Mesenchymal stem cell (in vitro differentiated cells and primary cell): ENCODE results near the gene SLC9A9.

Source experiments
- DNase-seq: peaks from one replicate; pipeline ENCODE4 v3.0.0-alpha.2; 2013
- H2AFZ ChIP-seq: one replicate; pipeline ENCODE4 v1.6.1; 2013; ENCODE audit warnings: low read depth, mild to moderate bottlenecking, control low read depth, inconsistent platforms, low read length, moderate library complexity
- H2AK5ac ChIP-seq: 2 replicates; pipeline ENCODE4 v1.6.1; 2013; ENCODE audit warnings: low read length, moderate library complexity, mild to moderate bottlenecking, inconsistent platforms; ENCODE audit not compliant: severe bottlenecking
- H2BK120ac ChIP-seq: one replicate; pipeline ENCODE4 v1.6.1; 2013; ENCODE audit warnings: low read depth, mild to moderate bottlenecking, inconsistent platforms, low read length, moderate library complexity
- H2BK12ac ChIP-seq, 2 experiments: one replicate each; pipeline ENCODE4 v1.6.1; 2013; ENCODE audit warnings: inconsistent platforms in 2 of 2, low read length in 2 of 2, mild to moderate bottlenecking in 2 of 2, moderate library complexity in 2 of 2, control low read depth in 1 of 2
- H2BK15ac ChIP-seq: one replicate; pipeline ENCODE4 v1.6.1; 2013; ENCODE audit warnings: mild to moderate bottlenecking, low read depth, inconsistent platforms; ENCODE audit not compliant: poor library complexity, severe bottlenecking
- H2BK5ac ChIP-seq: 2 replicates; pipeline ENCODE4 v1.6.1; 2013; ENCODE audit warnings: low read depth, mild to moderate bottlenecking, low read length, control low read depth, inconsistent platforms; ENCODE audit not compliant: poor library complexity, severe bottlenecking
- H3K14ac ChIP-seq, 2 experiments: one replicate each; pipeline ENCODE4 v1.6.1; 2013; ENCODE audit warnings: inconsistent platforms in 2 of 2, low read length in 2 of 2, control low read depth in 1 of 2, mild to moderate bottlenecking in 1 of 2, moderate library complexity in 1 of 2
- H3K18ac ChIP-seq, 2 experiments: one replicate each; pipeline ENCODE4 v1.6.1; 2013; ENCODE audit warnings: inconsistent platforms in 2 of 2, low read length in 2 of 2, control low read depth in 1 of 2, low read depth in 1 of 2, mild to moderate bottlenecking in 1 of 2
- H3K23ac ChIP-seq, 2 experiments: one replicate each; pipeline ENCODE4 v1.6.1; 2013; ENCODE audit warnings: inconsistent platforms in 2 of 2, low read length in 2 of 2, mild to moderate bottlenecking in 2 of 2, moderate library complexity in 2 of 2, control low read depth in 1 of 2
- H3K27ac ChIP-seq: 2 replicates; pipeline ENCODE4 v1.5.1; 2013; ENCODE audit warnings: mild to moderate bottlenecking, moderate library complexity, low read length, control low read depth, inconsistent platforms; ENCODE audit not compliant: poor library complexity, severe bottlenecking
- H3K27me3 ChIP-seq, 2 experiments: 2 replicates each; pipeline versions ENCODE4 v1.6.1 to v1.7.0; 2013; ENCODE audit warnings: low read length in 2 of 2, mild to moderate bottlenecking in 2 of 2, moderate library complexity in 2 of 2, control low read depth in 1 of 2, inconsistent platforms in 1 of 2; ENCODE audit not compliant: control insufficient read depth in 1 of 2, insufficient read depth in 1 of 2
- H3K36me3 ChIP-seq, 2 experiments: 2 replicates each; pipeline versions ENCODE4 v1.6.1 to v1.7.0; 2013; ENCODE audit warnings: low read length in 2 of 2, control low read depth in 1 of 2, inconsistent platforms in 1 of 2, low read depth in 1 of 2, mild to moderate bottlenecking in 1 of 2; ENCODE audit not compliant: insufficient read depth in 2 of 2, control insufficient read depth in 1 of 2
- H3K4ac ChIP-seq, 2 experiments: one replicate each; pipeline ENCODE4 v1.6.1; 2013; ENCODE audit warnings: inconsistent platforms in 2 of 2, low read length in 2 of 2, mild to moderate bottlenecking in 2 of 2, moderate library complexity in 2 of 2, control low read depth in 1 of 2, low read depth in 1 of 2
- H3K4me1 ChIP-seq: 2 replicates; pipeline ENCODE4 v1.6.1; 2013; ENCODE audit warnings: low read depth, low read length, control low read depth; ENCODE audit not compliant: control insufficient read depth, insufficient read depth
- H3K4me2 ChIP-seq: 2 replicates; pipeline ENCODE4 v1.6.1; 2013; ENCODE audit warnings: low read length, mild to moderate bottlenecking, inconsistent platforms; ENCODE audit not compliant: poor library complexity, severe bottlenecking
- H3K4me3 ChIP-seq, 2 experiments: 2 replicates each; pipeline versions ENCODE4 v1.5.1 to v1.7.0; 2013; ENCODE audit warnings: low read length in 2 of 2, mild to moderate bottlenecking in 2 of 2, control low read depth in 1 of 2, low read depth in 1 of 2; ENCODE audit not compliant: insufficient read depth in 1 of 2
- H3K79me1 ChIP-seq: replicated peaks from 2 replicates; pipeline ENCODE4 v1.6.1; 2013; ENCODE audit warnings: mild to moderate bottlenecking, control low read depth, low read length, inconsistent platforms; ENCODE audit not compliant: poor library complexity, severe bottlenecking
- H3K9ac ChIP-seq: 2 replicates; pipeline ENCODE4 v1.7.0; 2013; ENCODE audit warnings: mild to moderate bottlenecking, low read length, moderate library complexity
- H3K9me3 ChIP-seq: 2 replicates; pipeline ENCODE4 v1.7.0; 2013; ENCODE audit warnings: mild to moderate bottlenecking, low read length; ENCODE audit not compliant: control insufficient read depth
- H4K8ac ChIP-seq: one replicate; pipeline ENCODE4 v1.6.1; 2013; ENCODE audit warnings: inconsistent platforms, mild to moderate bottlenecking, low read length, moderate library complexity
- H4K91ac ChIP-seq: one replicate; pipeline ENCODE4 v1.6.1; 2013; ENCODE audit warnings: mild to moderate bottlenecking, low read length, inconsistent platforms
- WGBS: methylation state at CpG from one replicate; pipeline ENCODE4 v1.1.7; 2013; ENCODE audit warnings: mixed read lengths; 5-methylcytosine and 5-hydroxymethylcytosine counted together

Gene SLC9A9

DNA sequence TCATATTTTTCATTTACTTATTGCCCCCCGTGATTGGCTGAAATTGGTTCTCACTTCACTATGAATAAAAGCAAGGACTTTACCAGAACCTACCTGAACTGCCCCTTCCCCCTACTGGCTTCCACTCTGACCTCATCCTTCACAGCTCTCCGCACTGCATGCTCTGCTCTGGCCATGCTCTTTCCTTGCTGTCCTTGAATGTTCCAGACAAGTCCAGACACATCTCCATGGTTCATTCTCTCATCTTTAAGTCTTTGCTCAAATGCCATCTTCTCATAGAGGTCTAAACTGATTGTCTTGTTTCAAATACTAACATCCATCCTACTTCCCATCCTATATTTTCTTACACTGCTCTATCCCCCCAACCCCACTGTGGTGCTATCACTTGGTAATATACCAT, 599.3 kb downstream of the SLC9A9 start:
- H4K91ac ChIP-seq = no peak overlapping the region
- no peak overlapping the region for H2BK120ac ChIP-seq
- H2BK12ac ChIP-seq = no peak overlapping the region
- H3K9ac ChIP-seq = no peak overlapping the region
- H3K4me2 ChIP-seq = no peak overlapping the region
- no peak overlapping the region for H2BK5ac ChIP-seq
- H2BK15ac ChIP-seq = no peak overlapping the region
- H3K79me1 ChIP-seq = no peaks in the 10 kb centered on the region
- H2AFZ ChIP-seq = no peak overlapping the region
- no peak overlapping the region for H3K4me3 ChIP-seq
- no peaks in the 10 kb centered on the region for H3K36me3 ChIP-seq
- H3K27ac ChIP-seq = no peak overlapping the region
- no peak overlapping the region for H4K8ac ChIP-seq
- H3K27me3 ChIP-seq = no peaks in the 10 kb centered on the region
- no peak overlapping the region for H3K23ac ChIP-seq
- H3K18ac ChIP-seq = no peak overlapping the region
- H2AK5ac ChIP-seq = no peak overlapping the region
- H3K4ac ChIP-seq = no peak overlapping the region
- H3K9me3 ChIP-seq = no peaks in the 10 kb centered on the region
- WGBS = 96% methylated on average over 2 of the region's 2 CpGs
- H3K14ac ChIP-seq = no peak overlapping the region
- no peak for DNase-seq
- H3K4me1 ChIP-seq = no peaks in the 10 kb centered on the region

GRCh38 chr3:143247073-143247472, 601.2 kb downstream of the SLC9A9 start:
- H3K4ac ChIP-seq = no peak overlapping the region
- H3K9me3 ChIP-seq = no peaks in the 10 kb centered on the region
- WGBS = 38% methylated on average over 3 of the region's 3 CpGs
- H3K23ac ChIP-seq = no peak overlapping the region
- H4K91ac ChIP-seq = no peak overlapping the region
- no peaks in the 10 kb centered on the region for H3K27me3 ChIP-seq
- H3K9ac ChIP-seq = no peak overlapping the region
- no peak overlapping the region for H2BK5ac ChIP-seq
- no peak overlapping the region for H2BK15ac ChIP-seq
- no peak overlapping the region for H3K4me3 ChIP-seq
- no peak overlapping the region for H2BK120ac ChIP-seq
- no peak overlapping the region for H3K14ac ChIP-seq
- no peak overlapping the region for H2AFZ ChIP-seq
- H3K79me1 ChIP-seq = no peaks in the 10 kb centered on the region
- no peak overlapping the region for H2AK5ac ChIP-seq
- H3K36me3 ChIP-seq = no peaks in the 10 kb centered on the region
- peaks cover 1% of the 10 kb centered on the region for H3K4me1 ChIP-seq
- H4K8ac ChIP-seq = no peak overlapping the region
- no peak overlapping the region for H3K18ac ChIP-seq
- no peak overlapping the region for H3K27ac ChIP-seq
- no peak overlapping the region for H3K4me2 ChIP-seq
- no peak for DNase-seq
- H2BK12ac ChIP-seq = no peak overlapping the region

DNA sequence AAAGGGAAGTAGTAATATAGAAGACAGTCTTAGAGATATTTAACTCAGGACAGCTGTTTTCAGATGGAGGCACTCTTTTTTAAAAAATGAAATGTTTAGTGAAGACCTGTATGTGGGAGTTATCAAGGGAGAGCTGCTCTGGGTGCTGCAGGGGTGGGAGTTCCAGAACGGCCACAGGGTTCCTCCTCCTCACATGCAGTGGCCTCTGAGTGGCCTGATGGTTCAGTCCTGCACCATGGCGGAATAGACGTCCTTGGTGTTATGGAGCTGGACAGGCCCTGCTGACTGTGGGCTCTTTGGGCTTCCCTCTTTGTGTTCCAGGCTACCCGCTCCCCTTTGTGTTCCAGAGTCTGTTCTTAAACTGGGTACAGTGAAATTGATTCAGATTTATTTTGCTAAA, 602.6 kb downstream of the SLC9A9 start:
- Histone ChIP-seq H3K23ac (no peak overlapping the region), H3K14ac (no peak overlapping the region), H2BK5ac (no peak overlapping the region), H2BK12ac (no peak overlapping the region), H4K8ac (no peak overlapping the region), H3K4me1 (peaks cover 1% of the 10 kb centered on the region), H4K91ac (no peak overlapping the region), H2AFZ (no peak overlapping the region), H2BK15ac (no peak overlapping the region), H3K18ac (no peak overlapping the region), H2BK120ac (no peak overlapping the region), H3K27ac (no peak overlapping the region), H3K27me3 (no peaks in the 10 kb centered on the region), H3K4me3 (no peak overlapping the region), H3K9ac (no peak overlapping the region), H3K4me2 (no peak overlapping the region), H3K4ac (no peak overlapping the region), H3K36me3 (no peaks in the 10 kb centered on the region), H3K79me1 (no peaks in the 10 kb centered on the region), H2AK5ac (no peak overlapping the region), H3K9me3 (no peaks in the 10 kb centered on the region)
- no peak for DNase-seq
- 100% methylated on average over 3 of the region's 4 CpGs for WGBS

DNA sequence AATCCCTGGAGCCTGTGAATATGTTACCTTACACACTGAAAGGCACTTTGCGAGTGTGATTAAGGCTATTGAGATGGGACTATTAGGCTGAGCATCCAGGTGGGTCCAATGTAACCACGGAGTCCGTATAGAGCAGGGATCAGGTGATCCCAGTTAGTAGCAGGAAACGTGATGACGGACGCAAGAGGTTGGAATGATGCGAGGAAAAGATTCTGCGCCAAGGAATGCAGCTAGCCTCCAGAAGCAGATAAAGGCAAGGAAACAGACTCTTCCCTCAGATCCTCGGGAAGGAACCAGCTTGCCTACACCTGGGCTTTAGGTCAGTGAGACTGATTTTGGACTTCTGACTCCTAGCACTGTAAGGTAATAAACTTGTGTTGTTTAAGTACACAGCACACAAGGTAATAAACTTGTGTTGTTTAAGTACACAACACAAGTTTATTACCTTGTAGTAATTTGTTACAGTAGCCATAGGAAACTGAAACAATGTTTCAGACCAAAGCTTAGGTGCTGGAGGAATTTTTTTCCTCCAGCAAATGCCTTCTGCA, 603.7 kb downstream of the SLC9A9 start:
- Histone ChIP-seq H3K27ac (no peak overlapping the region), H3K27me3 (no peaks in the 10 kb centered on the region), H2BK5ac (no peak overlapping the region), H2BK120ac (no peak overlapping the region), H3K14ac (no peak overlapping the region), H2BK12ac (no peak overlapping the region), H2AFZ (no peak overlapping the region), H3K4ac (no peak overlapping the region), H2AK5ac (no peak overlapping the region), H3K4me3 (no peak overlapping the region), H3K4me2 (no peak overlapping the region), H3K18ac (no peak overlapping the region), H2BK15ac (no peak overlapping the region), H3K23ac (no peak overlapping the region), H3K9ac (no peak overlapping the region), H3K9me3 (no peaks in the 10 kb centered on the region), H4K8ac (no peak overlapping the region), H4K91ac (no peak overlapping the region), H3K4me1 (peaks cover 1% of the 10 kb centered on the region), H3K36me3 (no peaks in the 10 kb centered on the region), H3K79me1 (no peaks in the 10 kb centered on the region)
- no peak for DNase-seq
- WGBS = 99% methylated on average over 8 of the region's 9 CpGs
